Cardiac muscle cell (in vitro differentiated cells and primary cell): ENCODE results near the gene RENBP. TPM values are rescaled to one million over a fixed set of nuclear protein-coding genes. Genes with fewer than 3 reads are reported as not detected.

ENCODE experiments used
- DNase-seq, 2 donors: peaks; one replicate each; pipeline versions ENCODE4 v3.0.0 to v3.0.0-alpha.2; 2010 to 2017; ENCODE audit warnings: low read depth in 1 of 2, low spot score in 1 of 2
- H3K27ac ChIP-seq: fragments of 200-600 bp; sonication (generic); 2 replicates; pipeline ENCODE4 v1.5.1; 2016
- H3K27me3 ChIP-seq: fragments of 200-600 bp; sonication (generic); 2 replicates; pipeline ENCODE4 v1.6.0; 2016; ENCODE audit warnings: control low read depth
- H3K36me3 ChIP-seq: fragments of 200-600 bp; sonication (generic); 2 replicates; pipeline ENCODE4 v1.5.1; 2016; ENCODE audit warnings: control low read depth
- H3K4me1 ChIP-seq: fragments of 200-600 bp; sonication (generic); 2 replicates; pipeline ENCODE4 v1.8.1; 2017; ENCODE audit warnings: low read depth, mild to moderate bottlenecking, mixed run types
- H3K4me3 ChIP-seq: fragments of 200-600 bp; sonication (generic); 2 replicates; pipeline ENCODE4 v1.5.1; 2016; ENCODE audit warnings: mild to moderate bottlenecking
- H3K9me3 ChIP-seq: fragments of 200-600 bp; sonication (generic); 2 replicates; pipeline ENCODE4 v1.5.1; 2017; ENCODE audit warnings: low read depth, mild to moderate bottlenecking, control low read depth
- CTCF ChIP-seq: IDR thresholded peaks from 2 replicates; pipeline ENCODE4 v1.5.1; 2012; ENCODE audit warnings: low read depth, mild to moderate bottlenecking, low read length
- polyA plus RNA-seq: library from polyadenylated mRNA; unstranded; fragments of >200 nt; fragmentation: Nextera tagmentation; extraction: Ambion mirVana; gene quantifications from 2 replicates; pipeline ENCODE4 v1.2.1, GENCODE V29; 2016
- total RNA-seq: library from RNA; depleted of rRNA; stranded (reverse); fragments of >200 nt; gene quantifications from 2 replicates; pipeline ENCODE4 v1.2.3, GENCODE V29; 2016

Gene RENBP
- total and polyA plus RNA-seq, 2 experiments from 2014 or later: 7.4 to 12.4 TPM

DNA sequence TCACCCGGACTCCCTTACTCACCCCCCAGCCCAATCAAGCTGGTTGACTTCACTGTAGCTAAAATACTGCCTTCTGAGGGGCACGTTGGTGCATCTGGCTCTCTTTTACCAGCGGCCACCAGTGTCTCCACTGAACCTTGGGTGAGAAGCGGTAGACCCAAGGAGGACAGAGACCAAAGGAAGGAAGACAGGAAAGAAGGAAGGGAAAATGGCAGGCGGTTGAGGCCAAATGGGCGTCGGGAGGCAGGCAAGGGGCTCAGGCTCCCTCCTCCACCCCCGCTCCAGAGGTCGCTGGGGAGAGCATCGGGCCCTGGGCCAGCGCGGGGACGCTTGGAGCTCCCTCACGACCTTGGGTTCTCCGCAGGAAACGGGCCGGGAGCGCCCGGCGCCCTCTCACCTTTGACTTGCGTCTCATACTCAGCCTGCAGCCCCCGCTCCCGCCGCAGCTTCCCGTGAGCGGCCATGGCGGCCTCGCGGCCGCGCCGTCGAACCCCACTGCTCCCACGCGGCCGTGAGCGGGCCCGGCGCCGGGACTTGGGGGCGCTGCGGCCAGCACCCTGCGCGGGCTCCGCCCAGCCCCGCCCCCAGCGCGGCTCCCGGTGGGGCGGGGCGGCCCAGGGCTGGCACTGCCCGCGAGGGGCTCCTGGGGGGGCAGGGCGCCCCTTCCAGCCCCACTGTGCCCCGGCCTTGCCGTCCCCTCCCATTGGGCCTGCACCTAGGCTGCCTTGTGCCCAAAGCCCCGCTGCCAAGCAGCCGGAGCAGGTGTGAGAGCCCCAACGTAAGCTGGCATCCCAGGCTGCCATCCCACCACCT lies 18.5 kb downstream of the RENBP start, which contains the start of gene ARHGAP4:
TSS of gene ARHGAP4 (minus strand) at position 526 of the 813 bp plus-strand sequence. CDS start at position 464, 62 bp downstream.
- Histone ChIP-seq H3K4me1 (peaks cover 11% of the 10 kb centered on the region), H3K4me3 (no peak within 1 kb of the TSS), H3K27ac (peak within 1 kb of the TSS; percentile 96), H3K27me3 (no peaks in the 10 kb centered on the region), H3K9me3 (no peaks in the 10 kb centered on the region), H3K36me3 (no peaks in the 10 kb centered on the region)
- TF ChIP-seq CTCF: no peak
- no peak for DNase-seq

DNA sequence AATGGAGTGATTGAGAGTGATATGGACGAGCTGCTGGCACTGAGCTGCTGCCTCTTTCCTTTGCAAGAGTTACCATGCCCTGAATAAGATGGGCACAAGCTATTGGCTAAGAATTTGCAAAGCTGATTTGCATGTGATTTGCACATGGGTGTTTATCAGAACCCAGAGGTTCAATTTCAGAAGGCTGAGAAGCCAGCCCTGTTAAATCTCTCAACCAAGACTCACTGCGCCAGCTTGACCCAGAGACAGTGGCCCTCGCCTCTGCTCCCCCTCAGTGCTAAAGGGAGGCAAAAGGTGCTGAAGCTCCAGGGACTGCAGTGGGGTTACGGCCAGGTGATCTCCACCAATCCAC lies 19.1 kb downstream of the RENBP start:
- Histone ChIP-seq H3K9me3 (no peaks in the 10 kb centered on the region), H3K27ac (no peak overlapping the region), H3K4me1 (peaks cover 11% of the 10 kb centered on the region), H3K4me3 (no peak overlapping the region), H3K27me3 (no peaks in the 10 kb centered on the region), H3K36me3 (no peaks in the 10 kb centered on the region)
- no peak for DNase-seq
- TF ChIP-seq CTCF: no peak

GRCh38 chrX:153924149-153924861 lies 20.1 kb downstream of the RENBP start:
- no peak overlapping the region for H3K27ac ChIP-seq
- H3K4me1 ChIP-seq: peaks cover 11% of the 10 kb centered on the region
- H3K27me3 ChIP-seq: no peaks in the 10 kb centered on the region
- H3K9me3 ChIP-seq: no peaks in the 10 kb centered on the region
- H3K36me3 ChIP-seq: no peaks in the 10 kb centered on the region
- peak; percentile 64 for DNase-seq
- no peak for TF ChIP-seq CTCF
- H3K4me3 ChIP-seq: no peak overlapping the region

DNA sequence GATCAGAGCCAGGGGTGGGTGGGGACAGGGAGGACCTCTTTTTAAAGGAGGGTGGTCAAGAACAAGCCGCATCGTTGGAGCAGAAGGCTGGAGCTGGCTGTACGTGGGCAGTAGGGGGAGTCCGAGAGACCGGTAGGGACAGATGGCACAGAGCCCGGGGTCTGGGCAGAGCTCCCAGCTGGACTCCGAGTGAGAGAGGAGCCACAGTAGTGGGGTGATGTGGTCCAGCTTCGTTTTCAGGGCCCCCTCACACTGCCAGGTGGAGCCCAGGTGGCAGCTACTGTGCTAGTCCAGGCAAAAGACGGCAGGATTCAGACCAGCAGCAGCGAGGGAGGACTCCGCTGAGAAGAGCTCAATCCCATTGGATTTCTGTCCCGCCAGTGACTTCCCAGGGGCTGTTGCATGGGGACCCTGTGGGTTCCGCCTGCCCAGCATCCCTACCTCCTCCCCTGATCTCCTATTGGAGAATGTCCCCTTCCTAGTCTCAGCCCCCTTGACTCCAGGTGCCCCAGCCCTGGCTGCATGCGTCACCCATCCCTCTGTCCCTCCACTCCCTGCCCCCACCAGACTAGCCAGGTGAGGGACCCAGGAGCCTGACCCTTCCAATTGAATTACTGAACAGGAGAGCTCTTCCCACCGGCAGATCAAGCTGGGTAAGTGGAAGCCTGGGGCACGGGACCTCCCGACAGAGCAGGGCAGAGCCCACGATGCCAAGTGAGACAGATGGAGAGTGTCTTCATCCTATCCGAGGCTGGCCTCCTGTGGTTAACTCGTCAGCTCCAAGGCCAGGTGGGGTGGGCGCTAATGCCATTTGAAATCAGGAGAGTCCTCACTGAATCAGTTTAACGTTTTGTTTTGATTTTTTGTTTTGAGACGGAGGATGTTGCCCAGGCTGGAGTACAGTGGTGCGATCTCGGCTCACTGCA lies 21.2 kb downstream of the RENBP start:
- DNase-seq: peak in 1 of 2 donors; percentile 75
- no peaks in the 10 kb centered on the region for H3K27me3 ChIP-seq
- no peak overlapping the region for H3K4me3 ChIP-seq
- H3K36me3 ChIP-seq: no peaks in the 10 kb centered on the region
- peak; percentile 52 for TF ChIP-seq CTCF
- H3K27ac ChIP-seq: no peak overlapping the region
- no peaks in the 10 kb centered on the region for H3K9me3 ChIP-seq
- H3K4me1 ChIP-seq: peaks cover 11% of the 10 kb centered on the region
